K562 (cell line): ENCODE data around the gene SLC5A3. TPM values are rescaled to one million over a fixed set of nuclear protein-coding genes. Genes with fewer than 3 reads are reported as not detected.

Source experiments
- ATF1 ChIP-seq, 2 experiments: fragments of 450-650 bp in 1 of 2; IDR thresholded peaks; 2 replicates each; pipeline ENCODE4 v1.6.1; 2016; ENCODE audit warnings: missing compliant biosample characterization in 1 of 2, missing genetic modification characterization in 1 of 2
- ELF2 ChIP-seq: fragments of 250-450 bp; sonication (Bioruptor Pico); IDR thresholded peaks from 2 replicates; pipeline ENCODE4 v1.5.0; 2021; ENCODE audit warnings: mild to moderate bottlenecking
- HDAC8 ChIP-seq: fragments of 450-650 bp; IDR thresholded peaks from 2 replicates; pipeline ENCODE4 v1.6.1; 2016; ENCODE audit warnings: mild to moderate bottlenecking, missing genetic modification characterization, moderate library complexity, missing compliant biosample characterization
- KLF10 ChIP-seq: fragments of 250-450 bp; sonication (Bioruptor Pico); IDR thresholded peaks from 2 replicates; pipeline ENCODE4 v1.6.1; 2021; ENCODE audit warnings: matching md5 sums
- PML ChIP-seq: IDR thresholded peaks from 2 replicates; pipeline ENCODE4 v1.6.1; 2012; ENCODE audit warnings: low read length, inconsistent platforms
- RHOXF2B ChIP-seq: fragments of 250-450 bp; sonication (Bioruptor Pico); conservative IDR thresholded peaks from 2 replicates; pipeline ENCODE4 v1.5.1; 2021
- SIN3B ChIP-seq: fragments of 450-650 bp; IDR thresholded peaks from 2 replicates; pipeline ENCODE4 v1.6.1; 2017; ENCODE audit warnings: low read depth, mild to moderate bottlenecking, moderate library complexity
- TAL1 ChIP-seq: fragments of 450-650 bp; IDR thresholded peaks from 2 replicates; pipeline ENCODE4 v1.6.1; 2016; ENCODE audit warnings: mild to moderate bottlenecking
- TCF7L2 ChIP-seq: fragments of 150-350 bp; IDR thresholded peaks from 2 replicates; pipeline ENCODE4 v1.6.1; 2016; ENCODE audit warnings: low read depth, mild to moderate bottlenecking, low read length, moderate library complexity
- U2AF1 ChIP-seq: fragments of 200-400 bp; formaldehyde crosslinking; optimal IDR thresholded peaks from 2 replicates; pipeline ENCODE3; 2017; ENCODE audit warnings: mild to moderate bottlenecking, low read depth, low read length, moderate library complexity
- polyA plus RNA-seq, 8 experiments: library from polyadenylated mRNA; depleted of rRNA in 4 of 8; stranded (reverse) in 5 of 8; unstranded in 3 of 8; fragments of >200 nt; fragmentation: Nextera tagmentation in 2 of 8; fragmentation: Illumina TruSeq in 1 of 8; extraction: Ambion mirVana in 2 of 8; extraction: Trizol in 1 of 8; gene quantifications; 2 replicates each; pipeline versions ENCODE4 v1.2.1 to v1.2.3, GENCODE V29; 2011 to 2014; ENCODE audit warnings: inconsistent platforms in 1 of 8, missing spikeins in 1 of 8
- total RNA-seq, 7 experiments: library from RNA; depleted of rRNA in 6 of 7; stranded (reverse); fragments of >200 nt in 6 of 7; fragmentation: Illumina TruSeq in 2 of 7; extraction: Trizol in 2 of 7; gene quantifications; 2 replicates each; pipeline versions ENCODE4 v1.2.1 to v1.2.3, GENCODE V29; 2011 to 2021; ENCODE audit warnings: low replicate concordance in 1 of 7
- TF ChIP-seq, protein P1 (sequence below), 2 experiments: fragments of 200-800 bp in 1 of 2; sonication (Bioruptor generic) in 1 of 2; sonication (generic) in 1 of 2; formaldehyde crosslinking in 1 of 2; IDR thresholded peaks in 1 of 2; conservative IDR thresholded peaks in 1 of 2; 2 replicates each; pipeline versions ENCODE4 v1.5.0 to v1.6.1; 2016 to 2020; ENCODE audit warnings: missing compliant biosample characterization in 1 of 2, missing genetic modification characterization in 1 of 2, missing genetic modification reagents in 1 of 2
- TF ChIP-seq, protein P2 (sequence below): fragments of 250-450 bp; sonication (Bioruptor Pico); IDR thresholded peaks from 2 replicates; pipeline ENCODE4 v1.4.0; 2020; ENCODE audit warnings: borderline replicate concordance
- TF ChIP-seq, protein P3 (sequence below), 2 experiments: fragments of 450-650 bp; IDR thresholded peaks; 2 replicates each; pipeline ENCODE4 v1.6.1; 2016; ENCODE audit warnings: mild to moderate bottlenecking in 2 of 2, borderline replicate concordance in 1 of 2, low read depth in 1 of 2, moderate library complexity in 1 of 2

SLC5A3 gene
- total and polyA plus RNA-seq, 9 of the 15 experiments (the other 6 are each of a cell fraction or from before 2014, with no cell fraction given): 2.9 to 20.6 (median 9.0) TPM

DNA sequence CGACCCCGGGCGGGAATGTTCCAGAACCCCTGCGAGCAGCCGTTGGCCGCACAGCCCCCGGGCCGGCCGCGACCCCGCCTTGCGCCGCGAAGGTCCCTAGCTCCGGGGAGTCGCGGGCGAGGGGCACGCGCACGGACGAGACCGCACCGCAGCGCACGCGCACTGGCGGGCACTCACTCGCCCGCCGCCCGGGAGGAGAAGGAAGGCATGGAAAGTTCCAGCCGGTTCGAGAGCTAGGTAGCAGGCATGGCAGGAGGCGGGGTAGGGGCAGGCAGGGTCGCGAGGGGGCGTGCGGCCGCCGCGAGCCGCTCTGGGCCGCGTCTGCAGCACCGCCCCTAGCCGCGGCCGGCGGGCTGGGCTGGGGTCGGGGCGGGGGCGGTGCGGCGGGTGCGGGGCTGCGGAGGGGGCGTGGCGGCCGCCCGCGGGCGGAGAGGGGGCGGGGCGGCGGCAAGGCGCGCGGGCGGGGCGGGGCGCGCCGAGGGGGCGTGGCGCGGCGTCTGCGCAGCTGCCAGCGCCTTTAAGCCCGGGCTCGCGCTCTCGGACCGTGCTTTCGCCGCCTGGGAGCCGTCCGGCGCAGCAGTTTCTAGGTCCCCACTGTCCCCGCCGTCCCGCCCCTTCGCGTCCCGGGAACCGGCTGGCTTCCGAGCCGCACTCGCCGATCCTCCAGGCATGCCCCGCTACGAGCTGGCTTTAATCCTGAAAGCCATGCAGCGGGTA is at the start of gene SLC5A3, which contains the start of gene MRPS6 (continued):
- TF ChIP-seq, protein P1, sequence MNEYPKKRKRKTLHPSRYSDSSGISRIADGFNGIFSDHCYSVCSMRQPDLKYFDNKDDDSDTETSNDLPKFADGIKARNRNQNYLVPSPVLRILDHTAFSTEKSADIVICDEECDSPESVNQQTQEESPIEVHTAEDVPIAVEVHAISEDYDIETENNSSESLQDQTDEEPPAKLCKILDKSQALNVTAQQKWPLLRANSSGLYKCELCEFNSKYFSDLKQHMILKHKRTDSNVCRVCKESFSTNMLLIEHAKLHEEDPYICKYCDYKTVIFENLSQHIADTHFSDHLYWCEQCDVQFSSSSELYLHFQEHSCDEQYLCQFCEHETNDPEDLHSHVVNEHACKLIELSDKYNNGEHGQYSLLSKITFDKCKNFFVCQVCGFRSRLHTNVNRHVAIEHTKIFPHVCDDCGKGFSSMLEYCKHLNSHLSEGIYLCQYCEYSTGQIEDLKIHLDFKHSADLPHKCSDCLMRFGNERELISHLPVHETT (CRISPR knock-in tag; conservative IDR thresholded peaks at IDR 0.05 in 1 of 2, IDR thresholded peaks at IDR 0.05 in 1 of 2): peak in 1 of 2 experiments; percentile 87; a peak in 2 of 4 replicates
- TF ChIP-seq, protein P2, sequence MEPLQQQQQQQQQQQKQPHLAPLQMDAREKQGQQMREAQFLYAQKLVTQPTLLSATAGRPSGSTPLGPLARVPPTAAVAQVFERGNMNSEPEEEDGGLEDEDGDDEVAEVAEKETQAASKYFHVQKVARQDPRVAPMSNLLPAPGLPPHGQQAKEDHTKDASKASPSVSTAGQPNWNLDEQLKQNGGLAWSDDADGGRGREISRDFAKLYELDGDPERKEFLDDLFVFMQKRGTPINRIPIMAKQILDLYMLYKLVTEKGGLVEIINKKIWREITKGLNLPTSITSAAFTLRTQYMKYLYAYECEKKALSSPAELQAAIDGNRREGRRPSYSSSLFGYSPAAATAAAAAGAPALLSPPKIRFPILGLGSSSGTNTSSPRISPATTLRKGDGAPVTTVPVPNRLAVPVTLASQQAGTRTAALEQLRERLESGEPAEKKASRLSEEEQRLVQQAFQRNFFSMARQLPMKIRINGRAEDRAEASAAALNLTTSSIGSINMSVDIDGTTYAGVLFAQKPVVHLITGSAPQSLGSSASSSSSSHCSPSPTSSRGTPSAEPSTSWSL (CRISPR knock-in tag): peak; percentile 77; the same call in 1 of the 2 replicates
- TF ChIP-seq TAL1: no peak
- TF ChIP-seq SIN3B: peak; percentile 20; the same call in 1 of the 2 replicates
- TF ChIP-seq TCF7L2: no peak
- TF ChIP-seq U2AF1: peak; percentile 14
- no peak for TF ChIP-seq KLF10 (CRISPR knock-in tag)
- TF ChIP-seq ATF1 (CRISPR knock-in tag; IDR thresholded peaks at IDR 0.05): no peak
- TF ChIP-seq ATF1 (tag; IDR thresholded peaks at IDR 0.05): 0 out of 2 replicates have a peak, but pooled peaks have one; percentile 8
- peak; percentile 77; the same call in 1 of the 2 replicates for TF ChIP-seq RHOXF2B (CRISPR knock-in tag)
- TF ChIP-seq ELF2 (CRISPR knock-in tag): peak; percentile 37; the same call in 1 of the 2 replicates
- TF ChIP-seq PML: peak; percentile 45; the same call in 1 of the 2 replicates
- TF ChIP-seq, protein P3, sequence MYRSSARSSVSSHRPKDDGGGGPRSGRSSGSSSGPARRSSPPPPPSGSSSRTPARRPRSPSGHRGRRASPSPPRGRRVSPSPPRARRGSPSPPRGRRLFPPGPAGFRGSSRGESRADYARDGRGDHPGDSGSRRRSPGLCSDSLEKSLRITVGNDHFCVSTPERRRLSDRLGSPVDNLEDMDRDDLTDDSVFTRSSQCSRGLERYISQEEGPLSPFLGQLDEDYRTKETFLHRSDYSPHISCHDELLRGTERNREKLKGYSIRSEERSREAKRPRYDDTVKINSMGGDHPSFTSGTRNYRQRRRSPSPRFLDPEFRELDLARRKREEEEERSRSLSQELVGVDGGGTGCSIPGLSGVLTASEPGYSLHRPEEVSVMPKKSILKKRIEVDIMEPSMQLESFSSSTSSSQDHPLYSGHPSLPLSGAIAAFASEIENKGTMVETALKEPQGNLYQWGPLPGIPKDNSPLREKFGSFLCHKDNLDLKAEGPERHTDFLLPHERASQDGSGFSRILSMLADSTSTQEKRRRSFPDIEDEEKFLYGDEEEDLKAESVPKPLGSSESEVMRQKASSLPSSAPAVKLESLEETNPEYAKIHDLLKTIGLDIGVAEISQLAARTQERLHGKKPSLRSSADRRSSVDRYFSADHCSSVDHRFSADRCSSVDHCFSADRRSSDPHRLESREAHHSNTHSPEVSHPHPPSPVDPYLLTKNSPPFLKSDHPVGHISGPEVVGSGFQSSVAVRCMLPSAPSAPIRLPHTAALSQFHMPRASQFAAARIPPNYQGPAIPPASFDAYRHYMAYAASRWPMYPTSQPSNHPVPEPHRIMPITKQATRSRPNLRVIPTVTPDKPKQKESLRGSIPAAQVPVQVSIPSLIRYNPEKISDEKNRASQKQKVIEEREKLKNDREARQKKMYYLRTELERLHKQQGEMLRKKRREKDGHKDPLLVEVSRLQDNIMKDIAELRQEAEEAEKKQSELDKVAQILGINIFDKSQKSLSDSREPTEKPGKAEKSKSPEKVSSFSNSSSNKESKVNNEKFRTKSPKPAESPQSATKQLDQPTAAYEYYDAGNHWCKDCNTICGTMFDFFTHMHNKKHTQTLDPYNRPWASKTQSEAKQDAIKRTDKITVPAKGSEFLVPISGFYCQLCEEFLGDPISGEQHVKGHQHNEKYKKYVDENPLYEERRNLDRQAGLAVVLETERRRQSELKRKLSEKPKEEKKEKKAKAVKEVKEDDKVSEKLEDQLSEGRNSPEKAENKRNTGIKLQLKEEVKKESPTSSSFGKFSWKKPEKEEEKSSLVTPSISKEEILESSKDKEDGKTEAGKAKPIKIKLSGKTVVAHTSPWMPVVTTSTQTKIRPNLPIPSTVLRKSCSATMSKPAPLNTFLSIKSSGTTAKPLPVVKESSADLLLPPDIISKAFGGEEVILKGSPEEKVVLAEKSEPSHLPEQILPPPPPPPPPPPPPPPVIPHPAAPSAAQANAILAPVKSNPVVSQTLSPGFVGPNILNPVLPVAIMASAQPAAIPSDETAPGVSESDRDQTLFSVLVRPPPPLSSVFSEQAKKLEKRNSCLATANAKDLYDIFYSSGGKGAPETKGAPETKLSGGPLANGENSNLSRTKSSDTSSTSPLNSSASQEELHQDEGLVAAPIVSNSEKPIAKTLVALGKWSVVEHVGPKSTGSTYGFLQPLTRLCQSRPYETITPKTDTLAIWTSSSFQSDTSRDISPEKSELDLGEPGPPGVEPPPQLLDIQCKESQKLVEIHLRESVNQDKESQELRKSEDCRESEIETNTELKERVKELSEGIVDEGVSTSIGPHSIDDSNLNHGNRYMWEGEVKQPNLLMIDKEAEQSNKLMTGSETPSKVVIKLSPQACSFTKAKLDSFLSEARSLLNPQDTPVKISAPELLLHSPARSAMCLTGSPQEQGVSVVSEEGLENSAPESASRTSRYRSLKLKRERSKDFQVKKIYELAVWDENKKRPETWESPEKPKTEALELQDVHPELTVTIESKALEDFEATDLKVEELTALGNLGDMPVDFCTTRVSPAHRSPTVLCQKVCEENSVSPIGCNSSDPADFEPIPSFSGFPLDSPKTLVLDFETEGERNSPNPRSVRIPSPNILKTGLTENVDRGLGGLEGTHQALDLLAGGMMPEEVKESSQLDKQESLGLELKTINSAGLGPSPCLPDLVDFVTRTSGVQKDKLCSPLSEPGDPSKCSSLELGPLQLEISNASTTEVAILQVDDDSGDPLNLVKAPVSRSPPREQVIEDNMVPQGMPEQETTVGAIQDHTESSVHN (IDR thresholded peaks at IDR 0.05; ENCODE audit: borderline replicate concordance in 1 of 2, low read depth in 1 of 2): no peak
- peak; percentile 66; the same call in 1 of the 2 replicates for TF ChIP-seq HDAC8 (tag)
